Inferior parietal cortex (tissue), 1 donor: ENCODE data around the gene MRPS11.
"Not testable (repeated sequence)": the region's sequence is repeated elsewhere in the genome, so short reads cannot be mapped to it uniquely, and the experiment has no call there.

Experiments
- DNase-seq: peaks from one replicate; pipeline ENCODE4 v3.0.0-alpha.2; 2016; ENCODE audit errors: extremely low spot score

Gene MRPS11

DNA sequence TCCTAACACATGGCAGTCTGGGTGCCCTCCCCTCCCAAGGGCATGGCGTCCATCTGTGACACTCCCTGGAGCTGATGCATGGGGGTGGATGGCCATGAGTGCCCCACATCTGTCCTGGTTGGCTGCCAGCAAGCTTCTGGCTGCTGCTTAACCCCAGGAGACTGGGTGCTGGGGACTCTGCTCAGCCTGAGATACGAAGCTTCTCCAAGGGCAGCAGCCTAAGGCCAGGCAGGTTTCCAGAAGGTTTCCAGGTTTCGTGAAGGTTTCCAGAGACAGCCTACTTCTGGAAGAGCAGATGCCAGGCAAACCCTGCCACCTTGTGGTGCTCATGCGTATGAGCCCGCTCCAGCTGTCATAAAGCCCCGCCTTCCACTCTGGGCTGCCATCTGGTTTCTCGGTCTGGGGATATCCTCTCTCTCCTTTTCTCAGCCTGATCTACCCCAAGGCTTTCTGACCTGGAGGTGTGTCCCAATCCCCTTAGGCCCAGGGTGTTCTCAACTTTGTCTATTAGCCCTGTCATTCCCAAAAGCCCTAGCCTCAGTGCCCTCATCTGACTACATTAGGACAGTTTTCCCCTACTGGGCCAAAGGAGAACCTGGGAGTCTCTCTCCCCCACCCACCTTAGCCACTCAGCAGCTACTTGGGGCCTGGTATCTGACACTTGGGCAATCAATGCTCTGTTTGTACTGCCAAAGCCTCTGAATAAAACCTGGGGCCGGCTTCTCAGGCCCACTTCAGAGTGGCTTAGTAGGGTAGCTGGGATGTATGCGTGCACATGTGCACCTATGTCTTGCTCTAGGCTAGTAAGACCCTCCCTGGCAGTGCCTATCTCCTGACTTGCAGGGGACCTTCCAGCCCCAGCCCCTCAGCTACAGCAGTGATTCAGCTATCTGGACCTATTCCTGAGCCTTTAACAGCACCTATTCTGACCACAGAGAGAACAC, 12.4 kb upstream of the MRPS11 start:
- DNase-seq: peak; percentile 72

GRCh38 chr15:88456733-88457132, 10.8 kb upstream of the MRPS11 start:
- DNase-seq: no peak

DNA sequence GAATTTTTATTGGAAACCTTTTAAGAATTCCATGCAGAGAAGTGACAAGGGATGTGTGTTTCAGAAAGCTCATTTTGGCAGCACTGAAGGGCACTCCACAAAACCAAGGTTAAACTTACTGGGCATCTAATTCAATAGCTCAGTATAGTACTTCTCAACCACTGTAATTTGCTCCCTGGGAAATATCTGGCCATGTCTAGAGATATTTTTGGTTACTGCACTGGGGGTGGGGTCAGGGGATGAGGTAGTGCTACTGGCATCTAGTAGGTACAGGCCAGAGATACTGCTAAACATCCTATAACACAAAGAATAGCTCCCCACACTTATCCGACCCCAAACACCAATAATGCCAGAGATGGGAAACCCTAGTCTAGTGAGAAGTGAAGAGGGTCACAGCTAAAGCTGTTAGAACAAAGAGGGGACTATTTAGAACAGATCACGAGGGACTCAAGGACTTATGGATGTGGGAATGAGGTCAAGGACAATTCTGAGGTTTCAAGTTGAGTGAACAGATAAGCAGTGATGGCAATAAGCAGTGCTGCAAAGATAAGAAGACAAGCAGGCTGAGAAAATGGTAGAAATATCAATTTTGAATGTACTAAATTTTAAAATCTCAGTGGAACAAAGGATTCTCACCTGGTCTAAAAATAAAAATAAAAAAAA, 3.5 kb upstream of the MRPS11 start:
- no peak for DNase-seq

DNA sequence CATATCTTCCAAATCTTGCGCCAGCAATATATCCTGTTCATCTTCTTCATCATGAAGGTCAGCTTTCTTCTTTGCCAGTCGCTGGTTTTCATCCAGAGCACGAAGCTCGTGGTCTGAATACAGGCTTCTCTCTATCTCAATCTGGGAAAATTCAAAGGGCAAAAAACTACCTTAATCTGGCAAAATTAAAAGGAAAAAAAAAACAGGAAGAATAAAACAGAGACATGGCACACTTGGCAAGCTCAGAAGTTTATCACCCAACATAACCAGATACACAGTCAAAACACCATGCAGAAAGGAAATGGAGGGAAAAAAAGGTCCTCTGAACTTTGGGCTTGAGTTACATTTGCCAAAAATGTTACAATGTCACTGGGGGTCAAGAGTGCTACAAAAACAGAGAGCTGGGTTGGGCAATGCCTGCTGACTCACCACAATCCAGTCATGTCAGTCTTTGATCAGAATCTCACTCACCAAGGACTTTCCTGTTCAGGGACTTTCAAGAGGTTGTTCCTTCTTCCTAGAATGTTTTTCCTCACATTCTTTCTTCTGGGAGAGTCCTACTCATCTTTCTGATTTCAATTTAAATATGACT, 1.8 kb upstream of the MRPS11 start:
- DNase-seq: no peak

DNA sequence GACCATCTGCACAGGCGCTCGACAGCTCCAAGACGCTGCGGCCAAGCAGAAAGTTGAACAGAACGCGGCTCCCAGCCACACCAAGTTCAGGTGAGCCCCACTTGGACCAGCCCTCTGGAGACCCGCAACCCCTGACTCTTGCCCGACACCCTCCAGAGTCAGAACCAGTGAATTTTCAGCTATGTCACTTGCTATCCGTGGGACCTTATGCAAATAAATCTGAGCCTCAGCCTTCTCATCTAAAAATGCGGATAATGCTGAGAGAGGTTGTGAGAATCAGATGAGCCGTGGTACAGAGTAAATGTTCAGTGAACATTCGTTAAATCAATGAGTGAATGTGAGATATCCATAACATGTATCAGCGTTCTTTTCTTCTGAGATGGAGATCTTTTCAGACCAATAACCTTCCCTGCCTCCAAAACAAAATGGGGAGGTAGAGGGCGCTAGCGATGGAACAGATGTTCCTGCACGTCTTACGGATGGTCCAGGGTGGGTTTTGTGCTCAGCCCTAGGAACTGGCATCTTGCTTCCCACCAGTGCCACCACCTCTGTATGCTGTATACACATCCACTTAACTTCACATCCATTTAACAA, 524 bp downstream of the MRPS11 start:
- no peak for DNase-seq

DNA sequence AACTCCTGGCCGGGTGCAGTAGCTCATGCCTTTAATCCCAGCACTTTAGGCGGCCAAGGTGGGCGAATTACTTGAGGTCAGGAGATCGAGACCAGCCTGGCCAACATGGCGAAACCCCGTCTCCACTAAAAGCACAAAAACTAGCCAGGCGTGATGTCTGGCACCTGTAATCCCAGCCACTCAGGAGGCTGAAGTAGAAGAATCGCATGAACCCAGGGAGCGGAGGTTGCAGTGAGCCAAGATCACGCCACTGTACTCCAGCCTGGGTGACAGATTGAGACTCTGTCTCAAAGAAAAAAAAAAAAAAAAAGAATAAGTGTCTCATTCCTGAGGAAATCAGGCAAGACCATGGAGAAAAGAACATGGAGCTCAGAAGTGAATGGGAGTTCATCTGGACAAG, 1.2 kb downstream of the MRPS11 start:
- not testable (repeated sequence) for DNase-seq

DNA sequence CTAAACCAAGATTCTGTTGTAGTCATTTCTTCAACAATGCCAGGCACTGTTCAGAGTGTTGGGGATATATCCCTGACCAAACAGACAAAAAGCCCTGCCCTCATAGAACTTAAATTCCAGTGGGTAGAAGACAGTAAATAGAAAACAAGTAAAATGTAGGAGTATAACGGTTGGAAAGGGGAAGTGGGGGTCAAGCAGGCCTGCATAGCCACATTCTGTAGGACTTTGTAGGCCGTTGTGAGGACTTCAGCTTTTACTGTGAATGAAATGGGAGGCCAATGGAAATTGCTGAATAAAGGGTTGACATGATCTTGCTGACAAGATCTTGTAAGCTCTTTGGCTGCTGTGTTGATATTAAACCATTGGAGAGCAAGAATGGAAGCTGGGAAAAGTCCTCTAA, 1.8 kb downstream of the MRPS11 start:
- DNase-seq: no peak

GRCh38 chr15:88470625-88471372, 3.3 kb downstream of the MRPS11 start:
- no peak for DNase-seq

- DNase-seq: no peak
Observed at GRCh38 chr15:88472225-88472624, 4.7 kb downstream of the MRPS11 start.

- not testable (repeated sequence) for DNase-seq
Observed at GRCh38 chr15:88473661-88474293, 6.3 kb downstream of the MRPS11 start.

- peak; percentile 69 for DNase-seq
Observed at GRCh38 chr15:88476635-88477060, 9.1 kb downstream of the MRPS11 start.

GRCh38 chr15:88477126-88477525, 9.6 kb downstream of the MRPS11 start:
- DNase-seq: no peak

DNA sequence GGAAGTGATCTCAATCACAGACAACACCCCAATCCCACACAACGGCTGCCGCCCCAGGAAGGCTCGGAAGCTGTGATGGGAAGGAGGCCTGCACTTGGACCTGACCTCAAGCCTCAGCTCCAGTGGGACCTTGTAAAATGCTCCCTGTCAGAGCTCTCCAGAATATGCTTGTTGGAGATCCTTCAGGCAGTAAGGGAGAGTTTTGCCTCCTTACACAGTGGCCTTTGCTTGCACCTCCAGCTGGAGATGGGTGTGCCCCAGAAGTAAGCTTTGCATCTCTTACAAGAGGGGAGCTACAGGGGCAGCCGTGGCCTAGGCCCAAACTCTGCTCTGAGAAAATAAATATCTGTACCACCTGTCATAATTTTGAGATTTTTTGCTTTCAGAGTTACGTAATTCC, 10.4 kb downstream of the MRPS11 start:
- no peak for DNase-seq

- DNase-seq: no peak
Observed at GRCh38 chr15:88479169-88479568, 11.7 kb downstream of the MRPS11 start.

DNA sequence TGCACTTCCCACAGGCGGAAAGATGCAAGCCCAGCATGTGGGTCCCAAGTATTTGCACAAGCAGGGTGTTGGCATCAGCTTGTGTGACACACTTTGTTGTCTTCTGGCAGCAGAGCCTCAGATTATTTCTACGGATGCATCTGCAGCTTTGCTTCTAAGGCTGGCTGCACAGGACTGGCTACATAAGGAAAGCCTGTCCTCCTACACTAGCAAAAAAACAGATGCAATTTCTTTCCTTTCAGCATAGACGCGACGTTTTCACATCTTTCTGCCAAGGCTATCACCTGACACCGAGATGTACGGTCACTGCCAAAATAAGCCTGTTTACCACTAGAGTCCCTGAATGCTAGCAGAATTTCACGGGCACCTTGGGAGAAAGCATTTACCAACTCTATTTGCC, 13.5 kb downstream of the MRPS11 start:
- peak; percentile 71 for DNase-seq

DNA sequence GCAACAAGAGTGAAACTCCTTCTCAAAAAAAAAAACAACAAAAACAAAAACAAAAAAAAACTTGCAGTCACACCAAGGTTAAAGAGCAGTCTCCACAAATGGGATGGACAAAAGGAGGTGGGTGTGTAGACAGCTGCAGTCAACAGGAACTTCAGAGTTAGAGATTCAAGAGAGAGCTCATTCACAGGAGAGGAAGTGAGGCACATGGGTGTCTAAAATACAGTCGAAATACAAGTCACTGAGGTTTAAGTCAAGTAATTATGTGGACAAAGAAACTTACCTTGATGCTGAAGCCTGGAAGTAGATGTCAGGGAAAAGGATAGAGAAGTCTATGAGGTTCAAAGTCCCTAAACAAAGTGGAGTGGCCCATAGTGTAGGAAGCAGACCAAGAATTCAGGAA, 14.8 kb downstream of the MRPS11 start:
- no peak for DNase-seq

DNA sequence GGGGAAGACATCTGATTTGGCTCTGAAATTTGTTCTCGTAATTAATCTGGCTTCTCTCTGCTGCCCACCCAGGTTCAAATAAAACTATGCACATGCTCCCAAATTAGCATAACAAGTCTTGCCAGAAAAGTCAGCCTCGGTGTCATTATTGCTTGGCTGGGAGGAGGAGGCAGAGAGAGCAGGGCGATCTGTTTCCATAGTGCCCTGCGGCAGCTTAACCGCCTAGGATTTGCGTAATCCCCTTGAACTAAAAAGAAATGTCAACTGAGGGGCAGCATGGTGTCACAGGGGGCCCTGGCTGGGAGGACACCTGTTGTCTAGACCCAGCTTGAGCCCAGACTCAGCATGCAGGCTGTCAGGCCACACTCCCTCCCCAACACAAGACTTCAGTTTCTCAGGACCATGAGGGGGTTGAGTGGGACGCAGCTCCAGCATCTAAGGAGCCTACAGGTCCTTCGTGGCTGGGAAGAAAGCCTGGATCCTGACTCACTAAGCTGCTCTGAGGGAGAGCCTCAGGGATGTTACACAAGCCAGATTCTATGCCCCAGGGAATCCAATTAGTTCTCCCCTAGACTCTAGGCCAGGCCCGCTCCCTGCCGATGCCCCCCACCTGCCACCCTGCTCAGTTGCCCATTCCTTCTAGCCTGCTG, 17.3 kb downstream of the MRPS11 start:
- DNase-seq: no peak

- DNase-seq: no peak
Observed at GRCh38 chr15:88487178-88487795, 19.8 kb downstream of the MRPS11 start.

DNA sequence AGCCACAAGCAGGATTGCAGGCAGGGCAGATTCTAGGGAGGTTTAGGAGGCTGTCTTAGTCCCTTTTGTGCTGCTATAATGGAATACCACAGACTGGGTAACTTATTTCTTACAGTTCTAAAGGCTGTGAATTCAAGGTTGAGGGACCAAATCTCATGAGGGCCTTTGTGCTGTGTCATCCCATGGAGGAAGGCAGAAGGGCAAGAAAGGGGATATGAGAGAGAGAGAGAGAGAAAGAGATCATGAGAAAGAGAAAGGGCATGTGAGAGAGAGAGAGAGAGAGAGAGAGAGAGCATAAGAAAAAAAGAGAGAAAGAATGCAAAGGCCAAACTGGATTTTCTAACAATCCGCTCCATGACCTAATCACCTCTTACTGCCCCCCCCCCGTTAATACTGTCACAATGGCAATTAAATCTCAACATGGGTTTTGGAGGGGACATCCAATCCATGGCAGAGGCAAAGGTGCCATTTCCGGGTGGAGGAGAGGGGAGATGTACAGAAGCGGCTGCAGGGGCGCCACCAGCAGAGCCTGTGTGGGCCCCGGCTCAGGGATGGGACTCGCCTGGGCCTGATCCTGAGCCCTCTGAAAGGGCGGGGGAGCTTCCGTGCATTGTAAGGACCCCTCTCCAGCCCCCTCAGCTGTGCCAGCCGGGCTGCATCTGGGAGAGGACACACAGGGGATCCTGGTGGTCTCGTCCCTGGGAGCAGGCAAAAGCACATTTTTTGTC, 20.5 kb downstream of the MRPS11 start:
- no peak for DNase-seq
